ENCODE measurements around the gene KISS1R. TPM values are rescaled to one million over a fixed set of nuclear protein-coding genes. Genes with fewer than 3 reads are reported as not detected.
A peak's percentile ranks its signal among the peaks of the same experiment; 100 is the strongest.

The KISS1R gene
- total RNA-seq, 4 donors from 2014 or later: not detected

DNA sequence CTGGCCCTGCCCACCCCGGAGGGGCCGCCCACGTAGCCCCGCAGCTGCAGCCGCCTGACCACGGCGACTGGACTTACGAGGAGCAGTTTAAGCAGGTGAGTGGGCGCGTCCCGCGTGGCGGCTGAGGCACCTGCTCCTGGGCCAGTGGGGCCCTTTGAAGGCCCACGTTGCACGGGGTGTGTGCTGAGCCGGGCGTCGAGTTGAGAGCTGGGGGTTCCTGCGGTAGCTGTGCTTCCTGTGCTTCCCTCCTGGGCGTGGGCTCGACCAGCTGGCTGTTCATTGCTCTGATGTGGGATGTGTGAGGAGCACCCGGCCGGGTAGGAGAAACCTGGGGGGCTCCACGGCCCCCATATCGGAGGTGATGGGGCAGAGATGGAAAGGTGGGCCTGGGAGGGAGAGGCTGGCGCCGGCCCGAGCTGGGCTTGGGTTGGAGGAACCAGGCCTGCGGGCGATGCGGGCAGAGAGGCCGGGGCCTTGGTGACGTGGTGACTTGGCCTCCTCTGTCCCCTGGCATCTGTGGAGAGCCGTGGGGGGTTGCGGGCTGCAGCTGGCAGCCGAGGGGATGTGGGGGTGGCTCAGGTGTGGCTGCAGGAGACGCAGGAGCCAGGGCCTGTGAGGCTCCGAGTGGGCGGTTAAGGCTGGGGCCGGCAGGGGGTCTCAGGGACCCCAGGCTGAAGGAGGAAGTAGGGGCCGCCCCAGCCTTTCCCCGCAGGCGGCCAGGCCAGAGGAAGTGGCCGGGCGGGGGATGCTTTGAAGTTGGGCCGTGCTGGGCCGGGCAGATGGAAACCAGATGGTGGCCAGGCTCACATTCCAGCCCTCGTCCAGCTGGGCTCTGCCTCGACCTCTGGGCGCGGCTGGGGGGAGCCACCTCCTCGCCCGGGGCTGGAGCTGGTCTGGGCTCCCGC lies 15.8 kb downstream of the KISS1R start:
- Histone ChIP-seq H3K4me3 (peak overlapping the region in 2 of 4 donors; percentile 4 to 6), H3K27me3 (no peaks in the 10 kb centered on the region), H3K36me3 (no peaks in the 10 kb centered on the region), H3K4me1 (peaks cover 22 to 41% (median 33%) of the 10 kb centered on the region in 4 donors), H3K9me3 (no peaks in the 10 kb centered on the region), H3K27ac (peak overlapping the region; percentile 68 to 88 (median 79))
- TF ChIP-seq EP300 (IDR thresholded peaks at IDR 0.05; ENCODE audit: low read depth) (no peak), POLR2A (IDR thresholded peaks at IDR 0.05) (no peak), CTCF (IDR thresholded peaks at IDR 0.05) (no peak), POLR2AphosphoS5 (IDR thresholded peaks at IDR 0.05) (peak; percentile 76 to 91 (median 88))
- in situ Hi-C loops (cut with MboI; ENCODE audit: low pct_ligation_motif_present in 1 of 4, low pct_unique_long_range_greater_than_20kb in 1 of 4, low sequenced_read_pairs in 3 of 4) (no loop called here), intact Hi-C loops (cut with DNase I; ENCODE audit: low total_unique reads) (no loop called here)
- peak; percentile 75 for DNase-seq
- 33% methylated on average over 51 of the region's 54 CpGs; no CpG with 5 or more reads in 1 of the 2 donors for WGBS, 2 donors (ENCODE audit: low coverage in 1 of 2)

DNA sequence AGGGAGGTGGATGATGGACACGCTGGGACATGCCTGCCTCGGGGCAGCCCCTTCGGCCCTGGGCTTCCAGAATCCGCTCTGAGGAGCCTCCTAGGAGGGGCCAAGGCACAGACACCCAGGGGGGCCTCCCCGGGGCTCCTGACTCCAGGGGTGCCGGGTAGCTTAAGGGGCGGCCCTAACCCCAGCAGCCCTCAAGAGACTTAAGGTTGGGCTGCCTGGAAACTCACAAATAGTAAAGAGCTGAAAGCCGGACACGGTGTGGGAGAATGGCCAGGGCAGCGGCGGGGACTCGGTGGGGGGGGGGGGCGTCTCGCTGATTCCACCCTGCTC lies 16.4 kb downstream of the KISS1R start:
- WGBS, 2 donors (ENCODE audit: low coverage in 1 of 2): 72% methylated on average over 11 of the region's 14 CpGs; no CpG with 5 or more reads in 1 of the 2 donors
- no peak for DNase-seq
- TF ChIP-seq EP300 (IDR thresholded peaks at IDR 0.05; ENCODE audit: low read depth) (no peak), POLR2AphosphoS5 (IDR thresholded peaks at IDR 0.05) (no peak), CTCF (IDR thresholded peaks at IDR 0.05) (no peak), POLR2A (IDR thresholded peaks at IDR 0.05) (no peak)
- intact Hi-C loops (cut with DNase I; ENCODE audit: low total_unique reads): no loop called here
- in situ Hi-C loops (cut with MboI; ENCODE audit: low pct_ligation_motif_present in 1 of 4, low pct_unique_long_range_greater_than_20kb in 1 of 4, low sequenced_read_pairs in 3 of 4): no loop called here
- Histone ChIP-seq H3K27me3 (no peaks in the 10 kb centered on the region), H3K9me3 (no peaks in the 10 kb centered on the region), H3K4me1 (peaks cover 22 to 39% (median 33%) of the 10 kb centered on the region in 4 donors), H3K36me3 (no peaks in the 10 kb centered on the region), H3K27ac (peak overlapping the region; percentile 68 to 88 (median 79)), H3K4me3 (no peak overlapping the region)

DNA sequence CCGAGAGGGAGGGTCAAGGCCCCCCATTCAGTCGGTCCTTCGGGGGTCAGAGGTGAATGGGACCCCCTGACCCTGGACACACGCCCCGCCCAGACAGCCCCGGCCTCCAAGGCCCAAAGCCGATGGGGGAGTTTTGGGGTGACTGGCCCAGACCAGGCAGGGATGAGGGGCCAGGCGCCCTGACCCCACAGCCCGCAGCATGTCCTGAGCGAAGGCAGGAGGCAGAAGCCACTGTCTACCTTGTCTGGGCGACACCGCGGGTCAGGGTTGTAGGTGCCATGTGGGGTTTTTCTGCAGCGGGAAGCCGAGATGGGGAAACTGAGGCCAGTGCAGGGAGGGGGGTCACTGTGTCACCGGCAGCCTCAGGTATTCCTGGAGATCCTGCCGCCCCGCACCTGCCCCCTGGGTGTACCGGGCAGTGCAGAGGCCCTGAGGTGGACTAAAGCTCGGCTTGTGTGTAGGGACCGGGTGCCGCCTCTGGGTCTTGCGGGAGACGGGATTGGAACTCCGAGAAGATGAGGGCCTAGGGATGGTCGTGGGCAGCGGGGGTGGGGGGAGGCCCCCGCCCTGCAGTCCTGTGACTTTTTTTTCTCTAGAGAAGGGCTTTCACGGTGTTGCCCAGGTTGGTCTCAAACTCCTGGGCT lies 17.2 kb downstream of the KISS1R start:
- 72% methylated on average over 29 of the region's 29 CpGs; no CpG with 5 or more reads in 1 of the 2 donors for WGBS, 2 donors (ENCODE audit: low coverage in 1 of 2)
- Histone ChIP-seq H3K4me3 (no peak overlapping the region), H3K27me3 (no peaks in the 10 kb centered on the region), H3K27ac (peak overlapping the region; percentile 68 to 88 (median 79)), H3K4me1 (peaks cover 22 to 39% (median 33%) of the 10 kb centered on the region in 4 donors), H3K36me3 (no peaks in the 10 kb centered on the region), H3K9me3 (no peaks in the 10 kb centered on the region)
- TF ChIP-seq POLR2AphosphoS5 (IDR thresholded peaks at IDR 0.05): no peak
- no peak for TF ChIP-seq POLR2A (IDR thresholded peaks at IDR 0.05)
- no peak for TF ChIP-seq EP300 (IDR thresholded peaks at IDR 0.05; ENCODE audit: low read depth)
- no peak for TF ChIP-seq CTCF (IDR thresholded peaks at IDR 0.05)
- intact Hi-C loops (cut with DNase I; ENCODE audit: low total_unique reads): no loop called here
- DNase-seq: no peak
- in situ Hi-C loops (cut with MboI; ENCODE audit: low pct_ligation_motif_present in 1 of 4, low pct_unique_long_range_greater_than_20kb in 1 of 4, low sequenced_read_pairs in 3 of 4): no loop called here

- Histone ChIP-seq H3K27me3 (no peaks in the 10 kb centered on the region), H3K9me3 (no peaks in the 10 kb centered on the region), H3K4me3 (no peak overlapping the region), H3K4me1 (peaks cover 22 to 40% (median 33%) of the 10 kb centered on the region in 4 donors), H3K27ac (peak overlapping the region; percentile 68 to 88 (median 79)), H3K36me3 (no peaks in the 10 kb centered on the region)
- 13 to 20% methylated on average over 2 to 29 of the region's 31 CpGs for WGBS, 2 donors (ENCODE audit: low coverage in 1 of 2)
- in situ Hi-C loops (cut with MboI; ENCODE audit: low pct_ligation_motif_present in 1 of 4, low pct_unique_long_range_greater_than_20kb in 1 of 4, low sequenced_read_pairs in 3 of 4) (no loop called here), intact Hi-C loops (cut with DNase I; ENCODE audit: low total_unique reads) (no loop called here)
- TF ChIP-seq POLR2AphosphoS5 (IDR thresholded peaks at IDR 0.05): peak; percentile 76 to 82 (median 79)
- no peak for TF ChIP-seq EP300 (IDR thresholded peaks at IDR 0.05; ENCODE audit: low read depth)
- no peak for TF ChIP-seq POLR2A (IDR thresholded peaks at IDR 0.05)
- no peak for TF ChIP-seq CTCF (IDR thresholded peaks at IDR 0.05)
- peak; percentile 86 for DNase-seq
These were observed 17.8 kb downstream of the KISS1R start for GRCh38 chr19:934865-935479.
